ENCODE results near the gene COBL. TPM values are rescaled to one million over a fixed set of nuclear protein-coding genes. Genes with fewer than 3 reads are reported as not detected.
A peak's percentile ranks its signal among the peaks of the same experiment; 100 is the strongest.

COBL gene
- total RNA-seq, 2 donors from 2014 or later: 27.5 to 28.3 TPM

DNA sequence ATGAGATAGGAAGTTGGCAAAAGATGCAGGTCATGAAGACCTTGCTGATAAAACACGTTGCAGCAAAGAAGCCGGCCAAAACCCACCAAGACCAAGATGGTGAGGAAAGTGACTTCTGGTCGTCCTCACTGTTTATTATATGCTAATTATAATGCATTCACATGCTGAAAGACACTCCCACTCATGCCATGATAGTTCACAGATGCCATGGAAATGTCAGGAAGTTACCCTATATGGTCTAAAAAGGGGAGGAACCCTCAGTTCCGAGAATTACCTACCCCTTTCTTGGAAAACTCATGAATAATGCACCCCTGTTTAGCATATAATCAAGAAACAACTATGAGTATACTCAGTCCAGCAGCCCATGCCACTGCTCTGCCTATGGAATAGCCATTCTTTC is 331.5 kb downstream of the COBL start:
- H3K4me1 ChIP-seq (ENCODE audit: control insufficient read depth, insufficient read depth, low read length): no peaks in the 10 kb centered on the region
- Mint-ChIP-seq H3K36me3 (ENCODE audit: low read depth) (no peaks in the 10 kb centered on the region), H3K27ac (no peak overlapping the region), H3K4me3 (no peak overlapping the region), H3K27me3 (ENCODE audit: insufficient read depth) (no peaks in the 10 kb centered on the region), H3K4me1 (peaks cover 18% of the 10 kb centered on the region), H3K9me3 (no peaks in the 10 kb centered on the region)
- 93% methylated on average over 3 of the region's 4 CpGs; no CpG with 5 or more reads in 1 of the 2 experiments for WGBS, 2 experiments (ENCODE audit: insufficient coverage in 1 of 2, insufficient read length in 1 of 2)
- no peak overlapping the region for H3K4me3 ChIP-seq (ENCODE audit: low read length)
- DNase-seq: no peak
- H3K9ac ChIP-seq (ENCODE audit: extremely low read depth, low read length, poor library complexity, severe bottlenecking): no peak overlapping the region
- no peak overlapping the region for H3K27ac ChIP-seq (ENCODE audit: low read depth, low read length)
- no peak for TF ChIP-seq CTCF (conservative IDR thresholded peaks at IDR 0.05)
- H3K27me3 ChIP-seq (ENCODE audit: control insufficient read depth, insufficient read depth, low read length, poor library complexity, severe bottlenecking): no peaks in the 10 kb centered on the region
- H3K36me3 ChIP-seq (ENCODE audit: control insufficient read depth, insufficient read depth, low read length): no peaks in the 10 kb centered on the region
- H3K9me3 ChIP-seq (ENCODE audit: control insufficient read depth, low read length): no peaks in the 10 kb centered on the region

DNA sequence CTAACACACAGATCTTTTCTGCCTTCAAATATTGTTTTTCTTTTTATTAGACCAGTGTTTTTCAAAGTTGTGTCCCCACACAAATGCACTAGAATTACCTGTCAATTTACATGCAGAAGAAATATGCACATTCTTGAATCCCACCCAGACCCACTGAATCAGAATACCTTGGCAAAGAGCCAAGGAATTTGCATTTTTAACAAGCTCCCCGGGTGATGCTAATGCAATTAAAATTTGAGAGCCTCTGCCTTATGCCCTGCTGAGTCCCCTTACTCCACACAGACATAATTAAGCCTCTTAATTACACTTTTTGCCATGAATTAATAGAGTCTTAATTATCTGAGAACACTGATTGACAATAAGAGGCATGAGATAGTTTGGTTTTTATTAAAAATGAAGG is 332.8 kb downstream of the COBL start:
- Histone ChIP-seq H3K9me3 (ENCODE audit: control insufficient read depth, low read length) (peaks cover 3% of the 10 kb centered on the region), H3K36me3 (ENCODE audit: control insufficient read depth, insufficient read depth, low read length) (no peaks in the 10 kb centered on the region), H3K27ac (ENCODE audit: low read depth, low read length) (no peak overlapping the region), H3K27me3 (ENCODE audit: control insufficient read depth, insufficient read depth, low read length, poor library complexity, severe bottlenecking) (no peaks in the 10 kb centered on the region), H3K4me1 (ENCODE audit: control insufficient read depth, insufficient read depth, low read length) (no peaks in the 10 kb centered on the region), H3K9ac (ENCODE audit: extremely low read depth, low read length, poor library complexity, severe bottlenecking) (no peak overlapping the region), H3K4me3 (ENCODE audit: low read length) (no peak overlapping the region)
- H3K36me3 Mint-ChIP-seq (ENCODE audit: low read depth): no peaks in the 10 kb centered on the region
- no peak overlapping the region for H3K4me3 Mint-ChIP-seq
- H3K9me3 Mint-ChIP-seq: peaks cover 6% of the 10 kb centered on the region
- H3K4me1 Mint-ChIP-seq: peaks cover 18% of the 10 kb centered on the region
- no peaks in the 10 kb centered on the region for H3K27me3 Mint-ChIP-seq (ENCODE audit: insufficient read depth)
- no peak for DNase-seq
- no peak overlapping the region for H3K27ac Mint-ChIP-seq
- 32% methylated on average over 1 of the region's 1 CpG; no CpG with 5 or more reads in 1 of the 2 experiments for WGBS, 2 experiments (ENCODE audit: insufficient coverage in 1 of 2, insufficient read length in 1 of 2)
- TF ChIP-seq CTCF (conservative IDR thresholded peaks at IDR 0.05): no peak

- H3K36me3 ChIP-seq (ENCODE audit: control insufficient read depth, insufficient read depth, low read length): no peaks in the 10 kb centered on the region
- Mint-ChIP-seq H3K9me3 (peaks cover 9% of the 10 kb centered on the region), H3K27me3 (ENCODE audit: insufficient read depth) (no peaks in the 10 kb centered on the region), H3K36me3 (ENCODE audit: low read depth) (no peaks in the 10 kb centered on the region), H3K27ac (no peak overlapping the region), H3K4me1 (peaks cover 15% of the 10 kb centered on the region), H3K4me3 (no peak overlapping the region)
- peaks cover 10% of the 10 kb centered on the region for H3K9me3 ChIP-seq (ENCODE audit: control insufficient read depth, low read length)
- H3K27ac ChIP-seq (ENCODE audit: low read depth, low read length): no peak overlapping the region
- no peaks in the 10 kb centered on the region for H3K4me1 ChIP-seq (ENCODE audit: control insufficient read depth, insufficient read depth, low read length)
- H3K9ac ChIP-seq (ENCODE audit: extremely low read depth, low read length, poor library complexity, severe bottlenecking): no peak overlapping the region
- DNase-seq: peak; percentile 84
- H3K27me3 ChIP-seq (ENCODE audit: control insufficient read depth, insufficient read depth, low read length, poor library complexity, severe bottlenecking): no peaks in the 10 kb centered on the region
- 75 to 80% methylated on average over 1 to 2 of the region's 2 CpGs for WGBS, 2 experiments (ENCODE audit: insufficient coverage in 1 of 2, insufficient read length in 1 of 2)
- peak; percentile 74 for TF ChIP-seq CTCF (conservative IDR thresholded peaks at IDR 0.05)
- H3K4me3 ChIP-seq (ENCODE audit: low read length): no peak overlapping the region
These were observed 334.0 kb downstream of the COBL start for GRCh38 chr7:50982626-50983025.
